LNCaP clone FGC (cell line): Measurements from ENCODE around the gene ITPR1.
A peak's percentile ranks its signal among the peaks of the same experiment; 100 is the strongest.
"Not testable (repeated sequence)": the region's sequence is repeated elsewhere in the genome, so short reads cannot be mapped to it uniquely, and the experiment has no call there.

ENCODE experiments used
- DNase-seq: peaks from one replicate; pipeline ENCODE4 v3.0.0-alpha.2; 2011; ENCODE audit warnings: low read depth
- H3K4me3 ChIP-seq: 2 replicates; pipeline ENCODE4 v1.5.1; 2011; ENCODE audit warnings: mild to moderate bottlenecking, low read depth, low read length, control low read depth
- CTCF ChIP-seq: IDR thresholded peaks from 2 replicates; pipeline ENCODE4 v1.5.1; 2012; ENCODE audit warnings: mild to moderate bottlenecking; ENCODE audit not compliant: control insufficient read depth, insufficient read depth; ENCODE audit errors: extremely low read depth

The ITPR1 gene

GRCh38 chr3:4493014-4493940 is at the start of gene ITPR1:
Gene ITPR1 (plus strand): TSS chr3:4493348. CDS start chr3:4516492, 23,144 bp downstream.
- peak; percentile 97 for DNase-seq
- peak within 1 kb of the TSS; percentile 84 for H3K4me3 ChIP-seq
- TF ChIP-seq CTCF: no peak

GRCh38 chr3:4447295-4447999 is 45.7 kb upstream of the ITPR1 start:
- no peak for TF ChIP-seq CTCF
- no peak overlapping the region for H3K4me3 ChIP-seq
- DNase-seq: no peak

GRCh38 chr3:4448187-4448586 is 45.0 kb upstream of the ITPR1 start:
- no peak for DNase-seq
- TF ChIP-seq CTCF: no peak
- no peak overlapping the region for H3K4me3 ChIP-seq

GRCh38 chr3:4449043-4449805 is 43.9 kb upstream of the ITPR1 start:
- H3K4me3 ChIP-seq: no peak overlapping the region
- no peak for TF ChIP-seq CTCF
- DNase-seq: no peak

GRCh38 chr3:4454142-4454541 is 39.0 kb upstream of the ITPR1 start:
- TF ChIP-seq CTCF: no peak
- no peak for DNase-seq
- no peak overlapping the region for H3K4me3 ChIP-seq

GRCh38 chr3:4456780-4457179 is 36.4 kb upstream of the ITPR1 start:
- not testable (repeated sequence) for DNase-seq, H3K4me3 ChIP-seq

GRCh38 chr3:4458961-4459360 is 34.2 kb upstream of the ITPR1 start:
- TF ChIP-seq CTCF: no peak
- no peak overlapping the region for H3K4me3 ChIP-seq
- DNase-seq: no peak
